ENCODE results near the gene USP31. TPM values are rescaled to one million over a fixed set of nuclear protein-coding genes. Genes with fewer than 3 reads are reported as not detected.

The USP31 gene
- total RNA-seq, 1 experiment from 2014 or later = 23.6 TPM

- Mint-ChIP-seq H3K27me3 (ENCODE audit: unreplicated experiment) (peaks cover 88% of the 10 kb centered on the region), H3K4me1 (ENCODE audit: low read depth, unreplicated experiment) (no peaks in the 10 kb centered on the region), H3K27ac (ENCODE audit: unreplicated experiment) (no peak overlapping the region), H3K9me3 (ENCODE audit: low read depth, unreplicated experiment) (peaks cover 4% of the 10 kb centered on the region), H3K4me3 (ENCODE audit: low read depth, unreplicated experiment) (no peak overlapping the region), H3K36me3 (ENCODE audit: insufficient read depth, unreplicated experiment) (no peaks in the 10 kb centered on the region)
- BruUV-seq (replicated peaks) = no TSS peak
- TF ChIP-seq, protein P1, sequence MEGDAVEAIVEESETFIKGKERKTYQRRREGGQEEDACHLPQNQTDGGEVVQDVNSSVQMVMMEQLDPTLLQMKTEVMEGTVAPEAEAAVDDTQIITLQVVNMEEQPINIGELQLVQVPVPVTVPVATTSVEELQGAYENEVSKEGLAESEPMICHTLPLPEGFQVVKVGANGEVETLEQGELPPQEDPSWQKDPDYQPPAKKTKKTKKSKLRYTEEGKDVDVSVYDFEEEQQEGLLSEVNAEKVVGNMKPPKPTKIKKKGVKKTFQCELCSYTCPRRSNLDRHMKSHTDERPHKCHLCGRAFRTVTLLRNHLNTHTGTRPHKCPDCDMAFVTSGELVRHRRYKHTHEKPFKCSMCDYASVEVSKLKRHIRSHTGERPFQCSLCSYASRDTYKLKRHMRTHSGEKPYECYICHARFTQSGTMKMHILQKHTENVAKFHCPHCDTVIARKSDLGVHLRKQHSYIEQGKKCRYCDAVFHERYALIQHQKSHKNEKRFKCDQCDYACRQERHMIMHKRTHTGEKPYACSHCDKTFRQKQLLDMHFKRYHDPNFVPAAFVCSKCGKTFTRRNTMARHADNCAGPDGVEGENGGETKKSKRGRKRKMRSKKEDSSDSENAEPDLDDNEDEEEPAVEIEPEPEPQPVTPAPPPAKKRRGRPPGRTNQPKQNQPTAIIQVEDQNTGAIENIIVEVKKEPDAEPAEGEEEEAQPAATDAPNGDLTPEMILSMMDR (IDR thresholded peaks at IDR 0.05; ENCODE audit: unreplicated experiment) = no peak
- CTCF ChIA-PET = no interaction called here
- intact Hi-C loops (cut with micrococcal nuclease; ENCODE audit: unreplicated experiment) = no loop called here
- no peak for DNase-seq
Observed at GRCh38 chr16:23164736-23165135, 15.5 kb upstream of the USP31 start.

GRCh38 chr16:23163921-23164320 lies 14.7 kb upstream of the USP31 start:
- H3K36me3 Mint-ChIP-seq (ENCODE audit: insufficient read depth, unreplicated experiment) = no peaks in the 10 kb centered on the region
- BruUV-seq (replicated peaks) = no TSS peak
- no peak overlapping the region for H3K4me3 Mint-ChIP-seq (ENCODE audit: low read depth, unreplicated experiment)
- CTCF ChIA-PET = no interaction called here
- TF ChIP-seq, protein P1 (IDR thresholded peaks at IDR 0.05; ENCODE audit: unreplicated experiment) = no peak
- intact Hi-C loops (cut with micrococcal nuclease; ENCODE audit: unreplicated experiment) = no loop called here
- H3K27ac Mint-ChIP-seq (ENCODE audit: unreplicated experiment) = no peak overlapping the region
- no peaks in the 10 kb centered on the region for H3K4me1 Mint-ChIP-seq (ENCODE audit: low read depth, unreplicated experiment)
- H3K27me3 Mint-ChIP-seq (ENCODE audit: unreplicated experiment) = peaks cover 88% of the 10 kb centered on the region
- peaks cover 4% of the 10 kb centered on the region for H3K9me3 Mint-ChIP-seq (ENCODE audit: low read depth, unreplicated experiment)
- no peak for DNase-seq

GRCh38 chr16:23160574-23160973 lies 11.3 kb upstream of the USP31 start:
- intact Hi-C loops (cut with micrococcal nuclease; ENCODE audit: unreplicated experiment) = no loop called here
- BruUV-seq (replicated peaks) = no TSS peak
- TF ChIP-seq, protein P1 (IDR thresholded peaks at IDR 0.05; ENCODE audit: unreplicated experiment) = no peak
- no peak overlapping the region for H3K27ac Mint-ChIP-seq (ENCODE audit: unreplicated experiment)
- no peak overlapping the region for H3K4me3 Mint-ChIP-seq (ENCODE audit: low read depth, unreplicated experiment)
- no peaks in the 10 kb centered on the region for H3K4me1 Mint-ChIP-seq (ENCODE audit: low read depth, unreplicated experiment)
- H3K36me3 Mint-ChIP-seq (ENCODE audit: insufficient read depth, unreplicated experiment) = no peaks in the 10 kb centered on the region
- peaks cover 100% of the 10 kb centered on the region for H3K27me3 Mint-ChIP-seq (ENCODE audit: unreplicated experiment)
- no peak for DNase-seq
- peaks cover 4% of the 10 kb centered on the region for H3K9me3 Mint-ChIP-seq (ENCODE audit: low read depth, unreplicated experiment)
- CTCF ChIA-PET = no interaction called here

DNA sequence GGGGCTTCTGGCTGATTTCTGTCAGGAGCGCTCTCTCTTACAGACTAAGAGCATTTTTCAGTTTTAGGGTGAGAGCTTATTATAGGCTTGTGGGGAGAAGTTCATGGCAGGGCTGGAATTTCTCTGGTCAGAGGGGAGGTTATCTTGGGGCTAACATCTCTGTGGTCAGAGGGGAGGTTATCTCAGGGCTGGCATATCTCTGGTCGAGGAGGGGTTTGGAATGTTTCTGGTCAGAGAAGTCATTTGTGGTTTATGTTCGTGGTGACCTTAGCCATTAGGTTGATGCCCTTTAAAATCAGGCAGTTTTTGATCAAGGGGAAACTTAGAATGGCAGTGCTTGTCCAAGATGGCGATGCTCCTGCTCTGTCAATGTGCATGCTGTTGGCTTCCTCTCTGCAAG lies 10.8 kb upstream of the USP31 start:
- CTCF ChIA-PET = no interaction called here
- intact Hi-C loops (cut with micrococcal nuclease; ENCODE audit: unreplicated experiment) = no loop called here
- BruUV-seq (replicated peaks) = no TSS peak

More for the DNA sequence above, 10.8 kb upstream of the USP31 start:
- Mint-ChIP-seq H3K27me3 (ENCODE audit: unreplicated experiment) (peaks cover 100% of the 10 kb centered on the region), H3K36me3 (ENCODE audit: insufficient read depth, unreplicated experiment) (no peaks in the 10 kb centered on the region), H3K4me3 (ENCODE audit: low read depth, unreplicated experiment) (no peak overlapping the region), H3K27ac (ENCODE audit: unreplicated experiment) (no peak overlapping the region), H3K4me1 (ENCODE audit: low read depth, unreplicated experiment) (no peaks in the 10 kb centered on the region), H3K9me3 (ENCODE audit: low read depth, unreplicated experiment) (peaks cover 4% of the 10 kb centered on the region)
- TF ChIP-seq, protein P1 (IDR thresholded peaks at IDR 0.05; ENCODE audit: unreplicated experiment) = no peak
- DNase-seq = no peak

Measured in Calu3 (cell line).